Trophoblast cell (in vitro differentiated cells and primary cell): ENCODE measurements around the gene SLC39A2.
"Not testable (repeated sequence)": the region's sequence is repeated elsewhere in the genome, so short reads cannot be mapped to it uniquely, and the experiment has no call there.

Experiments
- DNase-seq, 2 donors: peaks; one replicate each; pipeline ENCODE4 v3.0.0-alpha.2; 2016
- H2AFZ ChIP-seq: 2 replicates; pipeline ENCODE4 v1.6.1; 2013; ENCODE audit warnings: low read length, moderate library complexity, mild to moderate bottlenecking; ENCODE audit not compliant: insufficient read depth, poor library complexity
- H2AK5ac ChIP-seq: 2 replicates; pipeline ENCODE4 v1.6.1; 2013; ENCODE audit warnings: mild to moderate bottlenecking, low read length
- H2BK120ac ChIP-seq: 2 replicates; pipeline ENCODE4 v1.6.1; 2013; ENCODE audit warnings: low read length, mild to moderate bottlenecking, moderate library complexity; ENCODE audit not compliant: insufficient read depth, poor library complexity
- H2BK12ac ChIP-seq: 2 replicates; pipeline ENCODE4 v1.6.1; 2013; ENCODE audit warnings: mild to moderate bottlenecking, low read length, moderate library complexity
- H2BK5ac ChIP-seq: 2 replicates; pipeline ENCODE4 v1.6.1; 2013; ENCODE audit warnings: low read length, low read depth, moderate library complexity, mild to moderate bottlenecking; ENCODE audit not compliant: poor library complexity
- H3K14ac ChIP-seq: 2 replicates; pipeline ENCODE4 v1.6.1; 2013; ENCODE audit warnings: mild to moderate bottlenecking, low read length
- H3K18ac ChIP-seq: 2 replicates; pipeline ENCODE4 v1.6.1; 2013; ENCODE audit warnings: mild to moderate bottlenecking, low read length
- H3K23ac ChIP-seq: 2 replicates; pipeline ENCODE4 v1.6.1; 2013; ENCODE audit warnings: low read length
- H3K27ac ChIP-seq: 2 replicates; pipeline ENCODE4 v1.5.1; 2013; ENCODE audit warnings: low read depth, mild to moderate bottlenecking, inconsistent platforms, low read length, moderate library complexity
- H3K27me3 ChIP-seq: 2 replicates; pipeline ENCODE4 v1.6.1; 2013; ENCODE audit warnings: inconsistent platforms, mild to moderate bottlenecking, low read length, moderate library complexity; ENCODE audit not compliant: insufficient read depth
- H3K36me3 ChIP-seq, 2 experiments: 1 replicate in 1 of 2; 2 replicates in 1 of 2; pipeline ENCODE4 v1.6.1; 2013; ENCODE audit warnings: low read length in 2 of 2, mild to moderate bottlenecking in 2 of 2, moderate library complexity in 1 of 2; ENCODE audit not compliant: insufficient read depth in 2 of 2, control insufficient read depth in 1 of 2
- H3K4ac ChIP-seq: 2 replicates; pipeline ENCODE4 v1.6.1; 2013; ENCODE audit warnings: low read depth, mild to moderate bottlenecking, low read length, moderate library complexity
- H3K4me1 ChIP-seq, 2 experiments: 1 replicate in 1 of 2; 2 replicates in 1 of 2; pipeline ENCODE4 v1.6.1; 2013; ENCODE audit warnings: low read length in 2 of 2, mild to moderate bottlenecking in 2 of 2, moderate library complexity in 1 of 2; ENCODE audit not compliant: insufficient read depth in 2 of 2, control insufficient read depth in 1 of 2
- H3K4me2 ChIP-seq: 2 replicates; pipeline ENCODE4 v1.6.1; 2013; ENCODE audit warnings: inconsistent platforms, mild to moderate bottlenecking, low read length, moderate library complexity
- H3K4me3 ChIP-seq: 2 replicates; pipeline ENCODE4 v1.5.1; 2013; ENCODE audit warnings: mild to moderate bottlenecking, low read depth, low read length, inconsistent platforms
- H3K79me1 ChIP-seq: one replicate; pipeline ENCODE4 v1.6.1; 2013; ENCODE audit warnings: low read length
- H3K79me2 ChIP-seq: 2 replicates; pipeline ENCODE4 v1.6.1; 2013; ENCODE audit warnings: low read length, mild to moderate bottlenecking; ENCODE audit not compliant: control insufficient read depth, insufficient read depth, poor library complexity
- H3K9ac ChIP-seq: 2 replicates; pipeline ENCODE4 v1.6.1; 2013; ENCODE audit warnings: mild to moderate bottlenecking, low read length
- H3K9me3 ChIP-seq: 2 replicates; pipeline ENCODE4 v1.6.1; 2013; ENCODE audit warnings: low read depth, mild to moderate bottlenecking, control low read depth, inconsistent platforms, low read length; ENCODE audit not compliant: insufficient read depth
- H4K12ac ChIP-seq: 2 replicates; pipeline ENCODE4 v1.6.1; 2013; ENCODE audit warnings: low read depth, mild to moderate bottlenecking, low read length, moderate library complexity
- H4K8ac ChIP-seq: 2 replicates; pipeline ENCODE4 v1.6.1; 2013; ENCODE audit warnings: low read depth, mild to moderate bottlenecking, low read length, moderate library complexity
- H4K91ac ChIP-seq: one replicate; pipeline ENCODE4 v1.6.1; 2013; ENCODE audit warnings: low read depth, mild to moderate bottlenecking, low read length, moderate library complexity
- WGBS: extraction: QIAGEN DNeasy Blood & Tissue Kit; methylation state at CpG from one replicate; pipeline ENCODE4 v1.1.7; 2013; ENCODE audit warnings: missing lambda C conversion rate; ENCODE audit not compliant: insufficient read length, insufficient coverage; ENCODE audit errors: extremely low coverage; 5-methylcytosine and 5-hydroxymethylcytosine counted together

Gene SLC39A2

GRCh38 chr14:21001218-21001617 lies 2.1 kb downstream of the SLC39A2 start:
- Histone ChIP-seq H2BK12ac (no peak overlapping the region), H4K8ac (no peak overlapping the region), H3K27me3 (no peaks in the 10 kb centered on the region), H3K9ac (no peak overlapping the region), H2AK5ac (no peak overlapping the region), H4K91ac (no peak overlapping the region), H2BK5ac (no peak overlapping the region), H2BK120ac (no peak overlapping the region), H3K36me3 (peaks cover 4% of the 10 kb centered on the region in 2 experiments), H3K4ac (no peak overlapping the region), H3K4me1 (peaks cover 10 to 22% of the 10 kb centered on the region in 2 experiments), H3K27ac (no peak overlapping the region), H3K9me3 (peaks cover 1% of the 10 kb centered on the region), H3K23ac (no peak overlapping the region), H3K18ac (no peak overlapping the region), H3K4me2 (no peak overlapping the region), H3K79me2 (peaks cover 1% of the 10 kb centered on the region), H3K79me1 (peaks cover 2% of the 10 kb centered on the region), H3K4me3 (no peak overlapping the region), H2AFZ (no peak overlapping the region), H3K14ac (no peak overlapping the region), H4K12ac (no peak overlapping the region)
- DNase-seq = no peak
- WGBS = no CpG with 5 or more reads among the region's 7 CpGs

GRCh38 chr14:21003788-21004346 lies 4.8 kb downstream of the SLC39A2 start:
- no peak for DNase-seq
- Histone ChIP-seq H4K8ac (no peak overlapping the region), H2BK12ac (no peak overlapping the region), H3K27me3 (no peaks in the 10 kb centered on the region), H3K27ac (no peak overlapping the region), H3K4me2 (no peak overlapping the region), H3K36me3 (no peaks in the 10 kb centered on the region), H3K4ac (no peak overlapping the region), H2AK5ac (no peak overlapping the region), H4K91ac (no peak overlapping the region), H3K14ac (no peak overlapping the region), H3K9ac (no peak overlapping the region), H3K79me2 (no peaks in the 10 kb centered on the region), H2BK5ac (no peak overlapping the region), H3K4me3 (no peak overlapping the region), H3K23ac (no peak overlapping the region), H4K12ac (no peak overlapping the region), H3K4me1 (peaks cover 7 to 10% of the 10 kb centered on the region in 2 experiments), H2AFZ (no peak overlapping the region), H2BK120ac (no peak overlapping the region), H3K9me3 (no peaks in the 10 kb centered on the region), H3K18ac (no peak overlapping the region), H3K79me1 (no peaks in the 10 kb centered on the region)
- WGBS = no CpG with 5 or more reads among the region's 14 CpGs

- not testable (repeated sequence) for H3K79me2 ChIP-seq, H3K14ac ChIP-seq, H2BK5ac ChIP-seq, H3K36me3 ChIP-seq, H4K12ac ChIP-seq, H3K18ac ChIP-seq, H3K9ac ChIP-seq, H3K4me1 ChIP-seq, H2BK120ac ChIP-seq, H4K8ac ChIP-seq, H3K27me3 ChIP-seq, H3K4me3 ChIP-seq, H3K27ac ChIP-seq, H3K79me1 ChIP-seq, H2AK5ac ChIP-seq, H3K9me3 ChIP-seq, H2BK12ac ChIP-seq, H3K23ac ChIP-seq, H3K4me2 ChIP-seq, H2AFZ ChIP-seq, DNase-seq, H4K91ac ChIP-seq, H3K4ac ChIP-seq
- no CpG with 5 or more reads among the region's 3 CpGs for WGBS
Observed at GRCh38 chr14:21009721-21010120, 10.6 kb downstream of the SLC39A2 start.

GRCh38 chr14:21011136-21011535 lies 12.0 kb downstream of the SLC39A2 start:
- H3K4me1 ChIP-seq = no peaks in the 10 kb centered on the region
- H3K18ac ChIP-seq = no peak overlapping the region
- DNase-seq = no peak
- H3K9me3 ChIP-seq = no peaks in the 10 kb centered on the region
- H3K4me3 ChIP-seq = no peak overlapping the region
- H2AK5ac ChIP-seq = no peak overlapping the region
- H4K8ac ChIP-seq = no peak overlapping the region
- no peak overlapping the region for H2BK5ac ChIP-seq
- no peak overlapping the region for H3K4me2 ChIP-seq
- no peaks in the 10 kb centered on the region for H3K27me3 ChIP-seq
- no peak overlapping the region for H4K91ac ChIP-seq
- no peak overlapping the region for H2AFZ ChIP-seq
- no peak overlapping the region for H3K9ac ChIP-seq
- H3K4ac ChIP-seq = no peak overlapping the region
- WGBS = no CpG with 5 or more reads among the region's 1 CpG
- H2BK12ac ChIP-seq = no peak overlapping the region
- no peak overlapping the region for H3K27ac ChIP-seq
- no peaks in the 10 kb centered on the region for H3K79me1 ChIP-seq
- no peak overlapping the region for H3K14ac ChIP-seq
- no peak overlapping the region for H3K23ac ChIP-seq
- no peaks in the 10 kb centered on the region for H3K36me3 ChIP-seq
- H4K12ac ChIP-seq = no peak overlapping the region
- H3K79me2 ChIP-seq = no peaks in the 10 kb centered on the region
- H2BK120ac ChIP-seq = no peak overlapping the region
